Astrocyte of the spinal cord (primary cell): Measurements from ENCODE around the gene PPCS.
A peak's percentile ranks its signal among the peaks of the same experiment; 100 is the strongest.

Experiments used
- DNase-seq: peaks from one replicate; pipeline ENCODE4 v3.0.0; 2011; ENCODE audit warnings: low read depth, low spot score
- H3K4me3 ChIP-seq: 2 replicates; pipeline ENCODE4 v1.5.1; 2011; ENCODE audit warnings: low read depth, mild to moderate bottlenecking, low read length, moderate library complexity
- in situ Hi-C: cut with HindIII; loops from 2 replicates; pipeline ENCODE4 v1.10.0; 2017; ENCODE audit warnings: low sequenced_read_pairs
- TF ChIP-seq, protein P1 (sequence below): IDR thresholded peaks from 2 replicates; pipeline ENCODE4 v1.5.1; 2012; ENCODE audit warnings: low read depth, mild to moderate bottlenecking, low read length, inconsistent platforms

Gene PPCS

DNA sequence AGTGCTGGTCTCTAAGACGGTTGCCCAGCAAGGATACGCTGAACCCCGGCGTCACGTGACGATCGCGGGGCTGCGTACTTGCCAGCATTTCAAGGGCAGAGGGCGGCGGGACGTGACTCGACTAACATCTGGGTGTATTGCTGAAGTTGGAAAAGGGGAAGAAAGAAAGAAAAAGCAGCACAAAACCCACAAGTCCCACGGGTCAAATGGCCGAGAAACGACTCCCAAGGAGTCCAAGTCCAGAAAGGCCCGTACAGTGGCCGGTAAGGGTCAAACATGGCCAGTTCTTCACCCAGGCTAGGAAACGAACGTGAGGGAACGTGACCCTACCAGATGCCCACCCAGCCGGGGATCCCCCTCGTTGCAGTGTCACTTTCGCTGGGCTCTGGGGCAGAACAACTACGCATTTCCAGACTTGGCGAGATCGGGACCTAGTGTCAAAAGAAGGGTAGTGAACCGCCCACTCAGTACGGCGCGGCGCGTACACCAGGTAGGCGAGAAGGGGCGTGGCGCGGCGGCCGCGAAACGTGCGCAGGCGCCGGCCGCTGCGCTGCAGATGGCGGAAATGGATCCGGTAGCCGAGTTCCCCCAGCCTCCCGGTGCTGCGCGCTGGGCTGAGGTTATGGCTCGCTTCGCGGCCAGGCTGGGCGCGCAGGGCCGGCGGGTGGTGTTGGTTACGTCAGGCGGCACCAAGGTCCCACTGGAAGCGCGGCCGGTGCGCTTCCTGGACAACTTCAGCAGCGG lies at the start of gene PPCS, which contains the start of gene ZMYND12:
Gene PPCS, plus strand, starts transcription at position 534 of the 744 bp plus-strand sequence. Its CDS starts 23 bp downstream, at position 557.
Gene ZMYND12, minus strand, starts transcription at position 13 of the 744 bp plus-strand sequence. CDS start 25 bp downstream, outside the sequence.
- in situ Hi-C loops = no loop called here
- H3K4me3 ChIP-seq = peak within 1 kb of the TSS; percentile 65
- DNase-seq = peak; percentile 87
- TF ChIP-seq, protein P1, sequence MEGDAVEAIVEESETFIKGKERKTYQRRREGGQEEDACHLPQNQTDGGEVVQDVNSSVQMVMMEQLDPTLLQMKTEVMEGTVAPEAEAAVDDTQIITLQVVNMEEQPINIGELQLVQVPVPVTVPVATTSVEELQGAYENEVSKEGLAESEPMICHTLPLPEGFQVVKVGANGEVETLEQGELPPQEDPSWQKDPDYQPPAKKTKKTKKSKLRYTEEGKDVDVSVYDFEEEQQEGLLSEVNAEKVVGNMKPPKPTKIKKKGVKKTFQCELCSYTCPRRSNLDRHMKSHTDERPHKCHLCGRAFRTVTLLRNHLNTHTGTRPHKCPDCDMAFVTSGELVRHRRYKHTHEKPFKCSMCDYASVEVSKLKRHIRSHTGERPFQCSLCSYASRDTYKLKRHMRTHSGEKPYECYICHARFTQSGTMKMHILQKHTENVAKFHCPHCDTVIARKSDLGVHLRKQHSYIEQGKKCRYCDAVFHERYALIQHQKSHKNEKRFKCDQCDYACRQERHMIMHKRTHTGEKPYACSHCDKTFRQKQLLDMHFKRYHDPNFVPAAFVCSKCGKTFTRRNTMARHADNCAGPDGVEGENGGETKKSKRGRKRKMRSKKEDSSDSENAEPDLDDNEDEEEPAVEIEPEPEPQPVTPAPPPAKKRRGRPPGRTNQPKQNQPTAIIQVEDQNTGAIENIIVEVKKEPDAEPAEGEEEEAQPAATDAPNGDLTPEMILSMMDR = no peak

DNA sequence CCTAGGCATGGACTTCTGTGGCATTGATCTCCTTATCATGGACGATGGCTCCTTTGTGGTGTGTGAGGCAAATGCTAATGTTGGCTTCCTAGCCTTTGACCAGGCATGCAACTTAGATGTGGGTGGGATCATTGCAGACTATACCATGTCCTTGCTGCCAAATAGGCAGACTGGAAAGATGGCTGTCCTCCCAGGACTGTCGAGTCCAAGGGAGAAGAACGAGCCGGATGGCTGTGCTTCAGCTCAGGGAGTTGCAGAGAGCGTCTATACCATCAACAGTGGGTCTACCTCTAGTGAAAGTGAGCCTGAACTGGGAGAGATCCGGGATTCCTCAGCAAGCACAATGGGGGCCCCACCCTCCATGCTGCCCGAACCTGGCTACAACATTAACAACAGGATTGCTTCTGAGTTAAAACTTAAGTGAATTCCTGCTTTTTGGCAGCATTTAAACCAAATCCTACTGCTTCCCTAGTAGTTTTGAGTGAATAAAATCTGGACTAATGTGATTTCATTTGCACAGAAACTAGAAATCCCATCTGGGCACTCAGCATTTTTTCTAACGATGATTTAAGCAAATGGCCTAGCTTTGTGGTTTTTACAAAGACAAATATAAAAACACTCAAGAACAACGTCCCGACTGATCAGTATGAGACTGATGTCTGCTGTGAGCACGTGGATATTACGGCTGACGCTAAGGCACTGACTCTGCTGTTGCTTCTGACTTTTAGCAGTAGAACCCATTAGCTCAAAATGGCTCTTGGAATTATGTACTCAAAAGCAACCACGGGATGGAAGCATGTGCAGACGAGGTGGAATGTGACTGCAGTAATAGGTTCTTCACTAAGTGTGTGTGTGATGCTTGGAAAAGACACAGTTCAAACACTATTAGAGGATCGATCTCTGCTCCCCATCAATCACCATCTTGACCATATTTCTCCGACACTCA lies 41.5 kb upstream of the PPCS start:
- TF ChIP-seq, protein P1 = no peak
- H3K4me3 ChIP-seq = no peak overlapping the region
- in situ Hi-C loops = no loop called here
- no peak for DNase-seq

DNA sequence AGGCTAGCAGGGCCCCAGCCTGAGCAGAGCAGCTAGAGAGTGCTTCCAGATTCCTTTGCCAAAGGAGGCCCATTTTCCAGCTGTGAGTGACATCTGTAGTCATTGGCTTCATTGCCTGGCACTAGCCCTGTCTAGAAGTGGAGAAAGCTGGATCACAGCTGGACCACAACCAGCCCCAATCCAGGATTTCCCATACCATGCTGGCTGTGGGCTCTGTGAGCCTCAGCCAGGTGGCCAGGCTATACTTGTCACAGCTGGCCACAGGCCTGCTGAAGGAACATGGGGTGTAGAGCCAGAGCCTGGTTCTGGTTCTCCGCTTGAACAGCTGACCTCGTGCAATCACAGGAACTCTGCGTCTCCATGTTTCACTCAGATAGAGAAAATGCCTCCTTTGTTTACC lies 39.2 kb upstream of the PPCS start:
- H3K4me3 ChIP-seq = no peak overlapping the region
- in situ Hi-C loops = no loop called here
- DNase-seq = no peak
- TF ChIP-seq, protein P1 = no peak

DNA sequence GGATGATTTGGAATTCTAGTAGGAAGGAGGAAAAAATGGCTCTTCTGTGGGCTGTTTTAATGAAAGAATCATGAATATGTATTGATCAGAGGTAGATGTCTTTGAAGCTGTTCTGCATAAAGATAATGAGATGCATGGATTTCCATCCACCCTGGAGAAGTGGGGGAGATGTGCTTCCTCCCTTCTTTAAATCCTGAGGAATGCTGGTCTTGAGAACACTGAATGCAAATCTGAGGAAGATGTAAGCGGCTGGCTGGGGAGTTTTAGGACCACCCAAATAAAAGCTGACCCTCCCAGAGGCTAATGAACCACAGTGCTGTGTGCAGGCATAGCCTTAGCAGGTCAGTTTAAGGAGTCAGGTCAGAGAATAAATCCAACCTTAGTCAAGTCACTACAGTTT lies 37.8 kb upstream of the PPCS start:
- in situ Hi-C loops = no loop called here
- H3K4me3 ChIP-seq = no peak overlapping the region
- no peak for DNase-seq
- TF ChIP-seq, protein P1 = no peak

DNA sequence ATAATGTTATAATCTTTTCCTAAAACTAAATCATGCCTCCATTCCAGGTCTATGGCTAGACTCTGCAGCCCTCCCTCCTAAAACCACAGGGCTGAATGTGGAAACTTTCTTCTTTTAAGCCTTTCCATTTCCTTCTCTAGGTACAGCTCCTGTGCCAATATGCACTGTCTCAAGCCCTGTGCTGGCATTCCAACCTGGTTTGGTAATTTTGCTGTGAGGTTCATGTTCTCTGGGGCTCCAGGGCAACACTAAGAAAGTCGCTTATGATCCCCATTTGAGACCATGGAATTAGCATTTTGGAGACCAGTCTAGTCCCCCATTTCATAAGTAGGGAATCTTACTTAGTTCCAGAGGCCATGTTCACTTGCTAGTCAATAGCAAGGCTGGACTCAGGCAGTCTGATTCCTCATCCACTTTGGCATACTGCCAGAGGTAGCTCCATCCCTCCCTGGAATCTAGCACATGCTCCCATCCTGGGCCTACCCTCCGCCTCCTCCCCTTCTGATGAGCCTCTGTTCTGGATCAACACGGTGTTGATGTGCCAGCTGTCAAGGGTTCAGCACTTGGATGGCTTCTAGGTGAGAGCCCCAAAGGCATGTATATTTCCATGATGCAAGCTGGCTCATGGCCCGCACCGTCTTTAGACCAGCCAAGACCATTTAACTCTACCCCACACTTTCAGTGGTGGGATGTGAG lies 37.1 kb upstream of the PPCS start:
- TF ChIP-seq, protein P1 = no peak
- H3K4me3 ChIP-seq = no peak overlapping the region
- in situ Hi-C loops = no loop called here
- no peak for DNase-seq

DNA sequence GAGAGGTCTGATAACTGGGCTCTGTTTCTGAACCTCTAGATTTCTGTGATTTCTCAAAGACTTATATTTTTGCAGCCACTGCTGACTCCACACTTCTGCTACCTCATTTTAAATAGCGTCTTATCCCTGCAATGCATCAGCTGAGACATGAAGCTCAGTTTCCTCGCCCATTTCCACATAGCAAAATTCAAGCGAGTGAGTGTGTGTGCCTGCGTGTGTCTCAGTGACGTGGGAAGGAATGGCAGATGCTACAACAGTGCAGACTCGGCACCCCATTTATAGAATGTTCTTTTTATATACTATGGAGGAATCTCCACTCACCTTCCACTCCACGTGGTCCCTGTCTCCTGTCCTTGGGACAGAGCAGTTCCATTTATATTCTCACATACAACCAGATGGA lies 36.2 kb upstream of the PPCS start:
- H3K4me3 ChIP-seq = no peak overlapping the region
- in situ Hi-C loops = no loop called here
- no peak for DNase-seq
- TF ChIP-seq, protein P1 = no peak
